ENCODE results near the gene RNASE13. TPM values are rescaled to one million over a fixed set of nuclear protein-coding genes. Genes with fewer than 3 reads are reported as not detected.

RNASE13 gene
- polyA plus RNA-seq, 1 experiment = not detected

DNA sequence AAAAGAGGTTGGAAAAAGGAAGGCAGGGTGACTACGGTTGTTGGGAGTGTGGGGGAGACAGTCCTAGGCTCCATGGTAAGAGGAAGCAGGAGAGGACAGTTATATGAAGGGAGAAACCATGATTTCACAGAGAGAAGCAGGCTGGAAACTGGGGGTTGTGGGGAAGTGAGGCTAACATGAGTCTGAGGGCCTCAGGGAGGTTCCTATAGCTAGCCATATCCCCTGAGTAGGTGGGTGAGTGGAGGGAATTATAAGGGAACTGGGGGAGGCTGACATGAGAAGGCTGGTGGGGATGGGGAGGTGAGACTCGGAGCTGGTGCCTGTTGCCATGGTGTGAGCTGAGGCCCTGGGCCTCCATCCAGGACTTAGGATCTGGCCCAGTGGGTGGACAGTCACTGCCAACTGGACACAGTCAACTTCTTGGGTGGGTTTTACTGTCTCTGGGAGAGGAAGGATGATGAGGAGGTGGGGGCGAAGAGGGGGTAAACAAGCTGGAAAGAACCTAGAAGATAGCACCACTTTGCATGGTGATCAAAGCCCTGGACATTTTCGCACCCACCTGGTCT, 1.4 kb downstream of the RNASE13 start:
- POLR2A ChIA-PET = no interaction called here
- Histone ChIP-seq H3K4me3 (ENCODE audit: low read depth, low read length) (no peak overlapping the region), H3K27me3 (ENCODE audit: control insufficient read depth, insufficient read depth, low read length) (peaks cover 14% of the 10 kb centered on the region), H3K36me3 (ENCODE audit: control insufficient read depth, insufficient read depth, low read length) (no peaks in the 10 kb centered on the region)
- CTCF ChIA-PET = interaction anchor here (0.9 to 5.6 kb wide), 4 partner anchors 16 to 59 kb away, joined by 3 to 23 read pairs (median 11); no protein-coding TSS in a partner anchor
- TF ChIP-seq, protein P1, sequence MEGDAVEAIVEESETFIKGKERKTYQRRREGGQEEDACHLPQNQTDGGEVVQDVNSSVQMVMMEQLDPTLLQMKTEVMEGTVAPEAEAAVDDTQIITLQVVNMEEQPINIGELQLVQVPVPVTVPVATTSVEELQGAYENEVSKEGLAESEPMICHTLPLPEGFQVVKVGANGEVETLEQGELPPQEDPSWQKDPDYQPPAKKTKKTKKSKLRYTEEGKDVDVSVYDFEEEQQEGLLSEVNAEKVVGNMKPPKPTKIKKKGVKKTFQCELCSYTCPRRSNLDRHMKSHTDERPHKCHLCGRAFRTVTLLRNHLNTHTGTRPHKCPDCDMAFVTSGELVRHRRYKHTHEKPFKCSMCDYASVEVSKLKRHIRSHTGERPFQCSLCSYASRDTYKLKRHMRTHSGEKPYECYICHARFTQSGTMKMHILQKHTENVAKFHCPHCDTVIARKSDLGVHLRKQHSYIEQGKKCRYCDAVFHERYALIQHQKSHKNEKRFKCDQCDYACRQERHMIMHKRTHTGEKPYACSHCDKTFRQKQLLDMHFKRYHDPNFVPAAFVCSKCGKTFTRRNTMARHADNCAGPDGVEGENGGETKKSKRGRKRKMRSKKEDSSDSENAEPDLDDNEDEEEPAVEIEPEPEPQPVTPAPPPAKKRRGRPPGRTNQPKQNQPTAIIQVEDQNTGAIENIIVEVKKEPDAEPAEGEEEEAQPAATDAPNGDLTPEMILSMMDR (IDR thresholded peaks at IDR 0.05; ENCODE audit: insufficient read depth, low read depth, low read length) = no peak
- no peak for DNase-seq (ENCODE audit: low read depth)

DNA sequence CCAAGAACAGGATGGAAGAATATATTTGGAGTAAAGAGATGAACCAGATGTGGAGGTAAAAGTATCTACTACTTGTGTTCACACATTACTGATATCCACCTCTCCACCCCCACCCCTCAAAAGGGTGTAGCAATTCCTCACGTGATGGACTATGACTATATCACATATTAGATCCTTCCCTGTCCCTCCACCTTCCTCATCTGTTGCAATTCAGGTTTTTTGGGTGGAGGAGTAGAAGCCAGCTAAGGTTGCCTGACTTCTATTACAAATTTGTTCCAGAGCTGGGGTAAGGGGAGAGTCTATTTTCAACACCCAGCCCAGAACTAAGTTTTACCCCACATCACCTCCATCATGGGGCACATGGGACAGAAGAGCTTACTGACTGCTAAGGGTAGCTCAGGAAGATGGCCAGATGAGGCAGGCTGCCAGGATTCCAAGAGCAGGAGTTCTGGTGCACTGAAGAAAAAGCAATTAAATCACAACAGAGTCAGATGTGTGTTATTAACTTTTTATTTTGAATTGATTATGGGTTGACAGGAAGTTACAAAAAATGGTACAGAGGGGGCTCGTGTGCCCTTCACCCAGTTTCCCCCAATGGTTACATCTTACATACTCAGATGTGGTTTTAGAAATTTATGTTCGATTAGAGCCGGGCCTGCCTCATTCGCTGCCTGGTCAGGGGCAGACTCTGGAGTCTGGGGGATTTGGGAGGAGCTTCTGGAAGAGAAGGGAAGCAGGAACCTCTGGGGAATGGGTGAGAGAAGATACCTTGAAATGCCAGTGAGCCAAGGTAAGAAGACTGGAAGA, 2.1 kb downstream of the RNASE13 start:
- ChIA-PET CTCF (interaction anchor here (0.8 to 5.6 kb wide), 6 partner anchors 7 to 72 kb away, joined by 3 to 23 read pairs (median 12); no protein-coding TSS in a partner anchor), POLR2A (no interaction called here)
- TF ChIP-seq, protein P1 (IDR thresholded peaks at IDR 0.05; ENCODE audit: insufficient read depth, low read depth, low read length) = no peak
- no peak overlapping the region for H3K4me3 ChIP-seq (ENCODE audit: low read depth, low read length)
- no peak for DNase-seq (ENCODE audit: low read depth)
- H3K36me3 ChIP-seq (ENCODE audit: control insufficient read depth, insufficient read depth, low read length) = no peaks in the 10 kb centered on the region
- peaks cover 14% of the 10 kb centered on the region for H3K27me3 ChIP-seq (ENCODE audit: control insufficient read depth, insufficient read depth, low read length)

GRCh38 chr14:21030531-21030930, 4.1 kb downstream of the RNASE13 start:
- POLR2A ChIA-PET = no interaction called here
- H3K27me3 ChIP-seq (ENCODE audit: control insufficient read depth, insufficient read depth, low read length) = peaks cover 20% of the 10 kb centered on the region
- H3K4me3 ChIP-seq (ENCODE audit: low read depth, low read length) = no peak overlapping the region
- DNase-seq (ENCODE audit: low read depth) = no peak
- CTCF ChIA-PET = interaction anchor here (0.6 to 3.0 kb wide), 4 partner anchors 9 to 619 kb away, joined by 3 to 19 read pairs (median 8); no protein-coding TSS in a partner anchor
- TF ChIP-seq, protein P1 (IDR thresholded peaks at IDR 0.05; ENCODE audit: insufficient read depth, low read depth, low read length) = no peak
- H3K36me3 ChIP-seq (ENCODE audit: control insufficient read depth, insufficient read depth, low read length) = no peaks in the 10 kb centered on the region

GRCh38 chr14:21029917-21030316, 4.7 kb downstream of the RNASE13 start, which contains the start of gene TPPP2:
Gene TPPP2 (plus strand): TSS chr14:21030217. CDS start chr14:21030582, 365 bp downstream.
- CTCF ChIA-PET = interaction anchor here (1.7 to 3.0 kb wide), 3 partner anchors 10 to 74 kb away, joined by 6 to 19 read pairs (median 9); no protein-coding TSS in a partner anchor
- Histone ChIP-seq H3K36me3 (ENCODE audit: control insufficient read depth, insufficient read depth, low read length) (no peaks in the 10 kb centered on the region), H3K27me3 (ENCODE audit: control insufficient read depth, insufficient read depth, low read length) (peaks cover 23% of the 10 kb centered on the region), H3K4me3 (ENCODE audit: low read depth, low read length) (no peak within 1 kb of the TSS)
- POLR2A ChIA-PET = no interaction called here
- DNase-seq (ENCODE audit: low read depth) = no peak
- TF ChIP-seq, protein P1 (IDR thresholded peaks at IDR 0.05; ENCODE audit: insufficient read depth, low read depth, low read length) = no peak

DNA sequence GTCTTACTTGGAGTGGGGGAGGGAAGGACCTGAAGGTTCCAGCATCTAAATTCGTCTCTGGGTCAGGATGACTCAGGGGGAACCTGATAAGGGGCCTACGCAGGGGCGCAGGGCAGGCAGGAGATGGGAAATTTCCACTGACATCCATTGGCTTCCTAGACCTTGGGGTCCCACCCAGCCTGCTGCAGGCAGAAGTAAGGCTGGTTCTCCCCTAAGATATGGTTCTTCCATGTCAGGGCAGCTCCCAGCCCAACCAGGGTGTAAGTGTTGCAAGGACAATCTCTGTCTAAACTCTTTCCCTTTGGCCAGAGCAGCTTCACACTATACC, 7.7 kb downstream of the RNASE13 start:
- no peaks in the 10 kb centered on the region for H3K36me3 ChIP-seq (ENCODE audit: control insufficient read depth, insufficient read depth, low read length)
- no peak for DNase-seq (ENCODE audit: low read depth)
- H3K27me3 ChIP-seq (ENCODE audit: control insufficient read depth, insufficient read depth, low read length) = peaks cover 41% of the 10 kb centered on the region
- CTCF ChIA-PET = interaction anchor here (2.2 to 3.1 kb wide), 2 partner anchors 12 to 13 kb away, joined by 11 to 15 read pairs; no protein-coding TSS in a partner anchor
- H3K4me3 ChIP-seq (ENCODE audit: low read depth, low read length) = no peak overlapping the region
- POLR2A ChIA-PET = no interaction called here
- TF ChIP-seq, protein P1 (IDR thresholded peaks at IDR 0.05; ENCODE audit: insufficient read depth, low read depth, low read length) = no peak
